Glutamatergic neuron (in vitro differentiated cells): Measurements from ENCODE around the gene C1QL4. TPM values are rescaled to one million over a fixed set of nuclear protein-coding genes. Genes with fewer than 3 reads are reported as not detected.

ENCODE experiments used
- DNase-seq: peaks from one replicate; pipeline ENCODE4 v3.0.0; 2022
- H3K27ac Mint-ChIP-seq: one replicate; pipeline ENCODE4 v1.8.0; 2020; ENCODE audit warnings: mild to moderate bottlenecking, mixed read lengths, inconsistent platforms; ENCODE audit not compliant: unreplicated experiment
- H3K27me3 Mint-ChIP-seq: one replicate; pipeline ENCODE4 v1.8.0; 2020; ENCODE audit warnings: mild to moderate bottlenecking, moderate library complexity, mixed read lengths, inconsistent platforms; ENCODE audit not compliant: unreplicated experiment
- H3K36me3 Mint-ChIP-seq: one replicate; pipeline ENCODE4 v1.8.0; 2020; ENCODE audit warnings: mild to moderate bottlenecking, mixed read lengths, inconsistent platforms; ENCODE audit not compliant: unreplicated experiment
- H3K4me1 Mint-ChIP-seq: one replicate; pipeline ENCODE4 v1.8.0; 2020; ENCODE audit warnings: mild to moderate bottlenecking, low read depth, mixed read lengths, inconsistent platforms; ENCODE audit not compliant: unreplicated experiment
- H3K4me3 Mint-ChIP-seq: one replicate; pipeline ENCODE4 v1.8.0; 2020; ENCODE audit warnings: mild to moderate bottlenecking, mixed read lengths, inconsistent platforms; ENCODE audit not compliant: unreplicated experiment
- H3K9me3 Mint-ChIP-seq: one replicate; pipeline ENCODE4 v1.8.0; 2020; ENCODE audit warnings: mild to moderate bottlenecking, moderate library complexity, mixed read lengths, inconsistent platforms; ENCODE audit not compliant: unreplicated experiment
- CTCF ChIP-seq: fragments of 200-600 bp; sonication (generic); IDR thresholded peaks from one replicate; pipeline ENCODE4 v1.5.0; 2021; ENCODE audit not compliant: partially characterized antibody, unreplicated experiment
- total RNA-seq: library from RNA; stranded (reverse); fragmentation: NEBNext Ultra II Directional; extraction: Animal tissue kit (Norgen Biotek cat#: 25700); gene quantifications from one replicate; pipeline ENCODE4 v1.2.1, GENCODE V29; 2021; ENCODE audit not compliant: unreplicated experiment

The C1QL4 gene
- total RNA-seq, 1 donor from 2014 or later, result 4.8 TPM

DNA sequence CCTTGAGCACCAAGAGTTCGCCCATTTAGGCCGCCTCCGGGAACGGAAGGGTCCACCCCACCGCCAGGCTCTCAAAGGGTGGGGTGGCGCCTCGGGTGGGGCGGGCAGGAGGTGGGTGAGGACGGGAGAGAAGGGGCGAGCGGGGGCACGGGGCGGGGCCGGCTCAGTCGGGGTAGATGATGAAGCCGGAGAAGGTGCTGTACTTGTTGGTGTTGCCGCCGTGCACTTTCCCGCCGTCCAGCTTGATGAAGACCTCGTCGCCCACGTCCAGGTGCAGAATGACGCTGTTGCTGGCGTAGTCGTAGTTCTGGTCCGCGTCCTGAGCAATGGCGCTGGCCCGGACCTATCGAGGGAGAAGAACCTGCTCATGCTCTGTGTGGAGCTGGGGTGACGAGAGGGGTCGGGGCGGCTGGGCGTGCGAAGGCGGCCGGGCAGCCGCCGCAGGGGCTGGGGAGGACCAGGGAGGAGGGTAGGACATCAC is 4.1 kb downstream of the C1QL4 start:
- TF ChIP-seq CTCF, result no peak
- peak overlapping the region; percentile 74 for H3K4me3 Mint-ChIP-seq
- H3K27ac Mint-ChIP-seq, result no peak overlapping the region
- DNase-seq, result no peak
- no peaks in the 10 kb centered on the region for H3K36me3 Mint-ChIP-seq
- H3K27me3 Mint-ChIP-seq, result peaks cover 32% of the 10 kb centered on the region
- H3K4me1 Mint-ChIP-seq, result peaks cover 10% of the 10 kb centered on the region
- peaks cover 8% of the 10 kb centered on the region for H3K9me3 Mint-ChIP-seq

DNA sequence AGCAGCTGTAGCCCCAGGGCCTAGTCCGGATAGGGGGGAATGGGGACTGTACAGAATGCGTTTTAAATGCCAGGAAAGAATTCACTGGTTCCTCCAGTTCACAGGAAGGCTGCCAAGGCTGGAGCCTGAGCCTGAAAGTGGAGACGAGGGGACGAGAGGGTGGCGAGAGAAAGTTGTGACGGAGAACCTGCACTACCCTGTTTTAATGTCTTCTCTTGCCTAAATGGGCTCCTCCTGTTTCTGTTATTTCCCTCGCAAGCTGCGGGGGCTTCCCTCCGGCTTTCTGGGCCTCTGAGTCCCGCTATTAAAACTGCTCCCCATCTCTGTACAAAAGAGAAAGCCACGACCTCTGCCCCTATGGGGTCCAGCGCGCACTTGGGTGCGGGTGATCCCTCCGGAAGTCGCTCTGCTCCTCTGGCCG is 4.5 kb downstream of the C1QL4 start:
- peaks cover 6% of the 10 kb centered on the region for H3K9me3 Mint-ChIP-seq
- TF ChIP-seq CTCF, result no peak

DNA sequence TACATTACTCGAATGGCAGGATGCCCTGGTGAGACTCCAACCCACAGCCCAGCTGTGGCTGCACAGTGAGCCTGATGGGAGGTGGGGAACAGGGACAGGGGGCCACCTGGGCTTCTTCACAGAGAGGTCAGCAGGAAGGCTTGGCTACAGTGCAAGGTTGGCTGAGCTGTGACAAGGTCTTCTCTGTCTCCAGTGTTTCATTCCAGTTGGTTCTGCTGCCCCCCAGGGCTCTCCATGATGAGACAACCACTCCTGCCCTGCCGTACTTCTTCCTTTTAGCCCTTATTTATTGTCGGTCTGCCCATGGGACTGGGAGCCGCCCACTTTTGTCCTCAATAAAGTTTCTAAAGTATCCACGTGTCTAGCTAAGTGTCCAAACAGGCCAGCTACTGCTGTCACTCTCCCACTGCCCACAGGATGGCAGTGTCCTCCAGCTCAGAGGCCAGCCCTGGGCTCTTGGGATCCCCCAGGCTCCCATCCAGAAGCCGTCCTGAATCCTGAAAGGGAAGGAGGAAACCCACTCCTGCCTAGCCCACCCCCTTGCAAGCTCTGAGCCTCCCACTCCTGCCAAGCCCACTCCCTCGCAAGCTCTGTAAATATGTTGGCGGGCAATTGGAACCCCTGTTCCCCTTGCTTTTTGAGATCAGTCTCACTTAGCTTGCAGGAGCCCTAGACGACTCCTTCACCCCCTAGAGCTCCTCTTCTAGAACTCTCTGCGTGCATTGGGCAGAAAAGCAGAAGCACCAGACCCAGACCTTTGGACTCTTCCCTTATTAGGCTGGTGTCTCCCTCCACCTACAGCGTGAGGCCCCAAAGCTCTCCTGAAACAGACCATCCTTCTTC is 5.4 kb downstream of the C1QL4 start:
- Mint-ChIP-seq H3K4me1 (peaks cover 6% of the 10 kb centered on the region), H3K27me3 (peaks cover 22% of the 10 kb centered on the region), H3K27ac (no peak overlapping the region), H3K4me3 (peak overlapping the region; percentile 32), H3K9me3 (peaks cover 4% of the 10 kb centered on the region), H3K36me3 (no peaks in the 10 kb centered on the region)
- peak; percentile 67 for TF ChIP-seq CTCF
- peak; percentile 82 for DNase-seq

More for the DNA sequence above, 4.5 kb downstream of the C1QL4 start:
- peaks cover 6% of the 10 kb centered on the region for H3K4me1 Mint-ChIP-seq
- peaks cover 27% of the 10 kb centered on the region for H3K27me3 Mint-ChIP-seq
- H3K36me3 Mint-ChIP-seq, result no peaks in the 10 kb centered on the region
- no peak overlapping the region for H3K27ac Mint-ChIP-seq
- DNase-seq, result no peak
- no peak overlapping the region for H3K4me3 Mint-ChIP-seq

DNA sequence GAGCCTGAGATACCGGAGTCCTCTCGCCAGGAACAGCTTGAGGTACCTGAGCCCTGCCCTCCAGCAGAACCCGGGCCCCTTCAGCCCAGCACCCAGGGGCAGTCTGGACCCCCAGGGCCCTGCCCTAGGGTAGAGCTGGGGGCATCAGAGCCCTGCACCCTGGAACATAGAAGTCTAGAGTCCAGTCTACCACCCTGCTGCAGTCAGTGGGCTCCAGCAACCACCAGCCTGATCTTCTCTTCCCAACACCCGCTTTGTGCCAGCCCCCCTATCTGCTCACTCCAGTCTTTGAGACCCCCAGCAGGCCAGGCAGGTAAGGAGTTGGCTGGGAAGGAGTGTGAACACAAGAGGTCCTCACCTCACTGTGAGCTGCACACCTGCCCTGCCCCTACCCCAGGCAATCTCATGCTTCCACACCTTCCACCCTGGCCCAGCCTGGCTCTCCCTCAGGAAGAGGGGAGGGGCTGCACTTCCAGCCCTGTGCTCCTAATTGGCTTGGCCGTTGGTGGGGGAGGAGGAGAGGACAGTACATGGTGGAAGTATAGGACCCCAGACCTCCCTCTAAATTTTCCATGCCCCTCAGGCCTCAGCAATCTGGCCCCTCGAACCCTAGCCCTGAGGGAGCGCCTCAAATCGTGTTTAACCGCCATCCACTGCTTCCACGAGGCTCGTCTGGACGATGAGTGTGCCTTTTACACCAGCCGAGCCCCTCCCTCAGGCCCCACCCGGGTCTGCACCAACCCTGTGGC is 6.2 kb downstream of the C1QL4 start:
- peaks cover 4% of the 10 kb centered on the region for H3K9me3 Mint-ChIP-seq
- H3K4me1 Mint-ChIP-seq, result peaks cover 6% of the 10 kb centered on the region
- no peak overlapping the region for H3K27ac Mint-ChIP-seq
- DNase-seq, result no peak
- no peaks in the 10 kb centered on the region for H3K36me3 Mint-ChIP-seq
- no peak overlapping the region for H3K4me3 Mint-ChIP-seq
- peaks cover 22% of the 10 kb centered on the region for H3K27me3 Mint-ChIP-seq
- no peak for TF ChIP-seq CTCF
